Measurements from ENCODE around the gene HSH2D. TPM values are rescaled to one million over a fixed set of nuclear protein-coding genes. Genes with fewer than 3 reads are reported as not detected.

Gene HSH2D
- total RNA-seq, 4 donors from 2014 or later, result 0.23 to 1.4 TPM; not detected in 2

GRCh38 chr19:16160943-16161560 is 17.6 kb downstream of the HSH2D start:
- Histone ChIP-seq H3K4me3 (no peak overlapping the region), H3K4me1 (no peaks in the 10 kb centered on the region), H3K27ac (no peak overlapping the region), H3K27me3 (no peaks in the 10 kb centered on the region), H3K9me3 (no peaks in the 10 kb centered on the region), H3K36me3 (no peaks in the 10 kb centered on the region)
- WGBS, result 78% methylated on average over 14 of the region's 14 CpGs
- no peak for DNase-seq (ENCODE audit: low spot score in 2 of 2)
- TF ChIP-seq POLR2A (IDR thresholded peaks at IDR 0.05) (no peak), CTCF (IDR thresholded peaks at IDR 0.05) (no peak), POLR2AphosphoS5 (IDR thresholded peaks at IDR 0.05) (no peak), EP300 (IDR thresholded peaks at IDR 0.05) (no peak)

- DNase-seq (ENCODE audit: low spot score in 2 of 2), result no peak
- Histone ChIP-seq H3K27me3 (no peaks in the 10 kb centered on the region), H3K4me1 (no peaks in the 10 kb centered on the region), H3K27ac (no peak overlapping the region), H3K4me3 (no peak overlapping the region), H3K9me3 (no peaks in the 10 kb centered on the region), H3K36me3 (no peaks in the 10 kb centered on the region)
- 77% methylated on average over 3 of the region's 3 CpGs for WGBS
- TF ChIP-seq POLR2AphosphoS5 (IDR thresholded peaks at IDR 0.05) (no peak), EP300 (IDR thresholded peaks at IDR 0.05) (no peak), CTCF (IDR thresholded peaks at IDR 0.05) (no peak), POLR2A (IDR thresholded peaks at IDR 0.05) (no peak)
Observed at GRCh38 chr19:16161840-16162239, 18.4 kb downstream of the HSH2D start.

GRCh38 chr19:16164222-16164890 is 20.9 kb downstream of the HSH2D start:
- Histone ChIP-seq H3K36me3 (no peaks in the 10 kb centered on the region), H3K4me3 (no peak overlapping the region), H3K4me1 (no peaks in the 10 kb centered on the region), H3K27ac (no peak overlapping the region), H3K9me3 (no peaks in the 10 kb centered on the region), H3K27me3 (no peaks in the 10 kb centered on the region)
- no peak for TF ChIP-seq CTCF (IDR thresholded peaks at IDR 0.05)
- no peak for DNase-seq (ENCODE audit: low spot score in 2 of 2)
- 84% methylated on average over 13 of the region's 13 CpGs for WGBS

GRCh38 chr19:16166417-16166816 is 22.9 kb downstream of the HSH2D start:
- no peaks in the 10 kb centered on the region for H3K4me1 ChIP-seq
- DNase-seq (ENCODE audit: low spot score in 2 of 2), result no peak
- no peak overlapping the region for H3K27ac ChIP-seq
- no peak overlapping the region for H3K4me3 ChIP-seq
- TF ChIP-seq EP300 (IDR thresholded peaks at IDR 0.05), result no peak
- H3K27me3 ChIP-seq, result no peaks in the 10 kb centered on the region
- WGBS, result 90% methylated on average over 1 of the region's 1 CpG
- H3K36me3 ChIP-seq, result no peaks in the 10 kb centered on the region
- no peaks in the 10 kb centered on the region for H3K9me3 ChIP-seq

- Histone ChIP-seq H3K27ac (no peak overlapping the region), H3K27me3 (no peaks in the 10 kb centered on the region), H3K36me3 (no peaks in the 10 kb centered on the region), H3K9me3 (no peaks in the 10 kb centered on the region), H3K4me3 (no peak overlapping the region), H3K4me1 (no peaks in the 10 kb centered on the region)
- 88% methylated on average over 5 of the region's 5 CpGs for WGBS
- no peak for TF ChIP-seq POLR2AphosphoS5 (IDR thresholded peaks at IDR 0.05)
- TF ChIP-seq CTCF (IDR thresholded peaks at IDR 0.05), result no peak
- no peak for TF ChIP-seq EP300 (IDR thresholded peaks at IDR 0.05)
- TF ChIP-seq POLR2A (IDR thresholded peaks at IDR 0.05), result no peak
- DNase-seq (ENCODE audit: low spot score in 2 of 2), result no peak
Observed at GRCh38 chr19:16167055-16167454, 23.6 kb downstream of the HSH2D start.

Data from suprapubic skin (tissue), 4 donors.